ENCODE data around the gene DENND4A. TPM values are rescaled to one million over a fixed set of nuclear protein-coding genes. Genes with fewer than 3 reads are reported as not detected.

The DENND4A gene
- total and polyA plus RNA-seq, 9 donors, result 10.2 to 63.9 (median 50.2) TPM

DNA sequence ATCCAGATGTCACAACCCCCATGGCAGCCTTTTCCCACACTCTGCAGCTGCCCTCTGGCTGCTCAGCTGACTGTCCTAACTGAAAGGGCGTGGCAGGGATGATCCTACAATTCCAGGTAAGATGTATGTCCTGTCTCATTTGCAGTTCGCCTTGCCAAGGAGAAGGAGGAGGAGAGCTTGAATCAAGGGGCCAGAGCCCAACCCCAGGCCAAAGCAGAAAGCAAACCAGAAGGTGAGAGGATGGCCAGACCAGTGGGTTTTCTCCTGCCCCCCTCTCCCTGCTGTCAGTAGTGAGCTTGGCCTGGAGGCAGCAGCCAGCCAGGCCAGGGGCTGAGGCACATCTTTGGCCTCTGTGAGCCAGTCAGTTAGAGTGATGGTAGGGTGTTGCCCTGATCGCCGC lies 147.8 kb downstream of the DENND4A start:
- Histone ChIP-seq H3K9me3 (no peaks in the 10 kb centered on the region), H3K4me1 (ENCODE audit: insufficient read depth) (no peaks in the 10 kb centered on the region), H3K4me3 (no peak overlapping the region), H3K27ac (no peak overlapping the region), H3K27me3 (no peaks in the 10 kb centered on the region), H3K36me3 (no peaks in the 10 kb centered on the region)
- DNase-seq, result peak in 1 of 5 donors; percentile 6
- intact Hi-C loops (cut with DNase I), result no loop called here
- TF ChIP-seq POLR2A (IDR thresholded peaks at IDR 0.05) (no peak), EP300 (IDR thresholded peaks at IDR 0.05) (no peak)
- TF ChIP-seq, protein P1, sequence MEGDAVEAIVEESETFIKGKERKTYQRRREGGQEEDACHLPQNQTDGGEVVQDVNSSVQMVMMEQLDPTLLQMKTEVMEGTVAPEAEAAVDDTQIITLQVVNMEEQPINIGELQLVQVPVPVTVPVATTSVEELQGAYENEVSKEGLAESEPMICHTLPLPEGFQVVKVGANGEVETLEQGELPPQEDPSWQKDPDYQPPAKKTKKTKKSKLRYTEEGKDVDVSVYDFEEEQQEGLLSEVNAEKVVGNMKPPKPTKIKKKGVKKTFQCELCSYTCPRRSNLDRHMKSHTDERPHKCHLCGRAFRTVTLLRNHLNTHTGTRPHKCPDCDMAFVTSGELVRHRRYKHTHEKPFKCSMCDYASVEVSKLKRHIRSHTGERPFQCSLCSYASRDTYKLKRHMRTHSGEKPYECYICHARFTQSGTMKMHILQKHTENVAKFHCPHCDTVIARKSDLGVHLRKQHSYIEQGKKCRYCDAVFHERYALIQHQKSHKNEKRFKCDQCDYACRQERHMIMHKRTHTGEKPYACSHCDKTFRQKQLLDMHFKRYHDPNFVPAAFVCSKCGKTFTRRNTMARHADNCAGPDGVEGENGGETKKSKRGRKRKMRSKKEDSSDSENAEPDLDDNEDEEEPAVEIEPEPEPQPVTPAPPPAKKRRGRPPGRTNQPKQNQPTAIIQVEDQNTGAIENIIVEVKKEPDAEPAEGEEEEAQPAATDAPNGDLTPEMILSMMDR (IDR thresholded peaks at IDR 0.05), result no peak
- 91 to 94% (median 93%) methylated on average over 4 of the region's 4 CpGs for WGBS, 3 donors

DNA sequence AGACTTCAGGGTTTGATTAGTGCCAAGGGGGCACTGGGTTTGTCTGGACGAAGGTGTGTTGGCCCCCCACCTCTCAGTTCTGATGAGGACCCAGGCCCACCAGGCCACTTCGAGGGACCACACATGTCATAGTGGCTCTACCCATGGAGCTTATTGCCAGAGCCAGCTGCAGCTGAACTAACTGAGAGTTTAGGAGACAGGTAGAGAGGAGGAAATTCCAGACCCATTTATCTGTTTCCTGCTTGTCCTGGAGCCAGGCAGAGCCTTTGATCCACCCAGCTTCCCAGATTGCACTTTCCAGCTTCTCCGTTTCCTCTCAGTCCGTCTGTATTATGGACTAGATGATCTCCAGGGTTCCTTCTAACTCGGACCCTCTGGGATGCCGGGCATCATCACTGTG lies 149.5 kb downstream of the DENND4A start:
- Histone ChIP-seq H3K27ac (no peak overlapping the region), H3K36me3 (no peaks in the 10 kb centered on the region), H3K4me1 (ENCODE audit: insufficient read depth) (no peaks in the 10 kb centered on the region), H3K27me3 (no peaks in the 10 kb centered on the region), H3K4me3 (no peak overlapping the region), H3K9me3 (no peaks in the 10 kb centered on the region)
- TF ChIP-seq, protein P1 (IDR thresholded peaks at IDR 0.05), result no peak
- no peak for TF ChIP-seq POLR2A (IDR thresholded peaks at IDR 0.05)
- no peak for TF ChIP-seq EP300 (IDR thresholded peaks at IDR 0.05)
- intact Hi-C loops (cut with DNase I), result no loop called here
- DNase-seq, result no peak
- 63 to 72% (median 70%) methylated on average over 6 of the region's 6 CpGs for WGBS, 3 donors

DNA sequence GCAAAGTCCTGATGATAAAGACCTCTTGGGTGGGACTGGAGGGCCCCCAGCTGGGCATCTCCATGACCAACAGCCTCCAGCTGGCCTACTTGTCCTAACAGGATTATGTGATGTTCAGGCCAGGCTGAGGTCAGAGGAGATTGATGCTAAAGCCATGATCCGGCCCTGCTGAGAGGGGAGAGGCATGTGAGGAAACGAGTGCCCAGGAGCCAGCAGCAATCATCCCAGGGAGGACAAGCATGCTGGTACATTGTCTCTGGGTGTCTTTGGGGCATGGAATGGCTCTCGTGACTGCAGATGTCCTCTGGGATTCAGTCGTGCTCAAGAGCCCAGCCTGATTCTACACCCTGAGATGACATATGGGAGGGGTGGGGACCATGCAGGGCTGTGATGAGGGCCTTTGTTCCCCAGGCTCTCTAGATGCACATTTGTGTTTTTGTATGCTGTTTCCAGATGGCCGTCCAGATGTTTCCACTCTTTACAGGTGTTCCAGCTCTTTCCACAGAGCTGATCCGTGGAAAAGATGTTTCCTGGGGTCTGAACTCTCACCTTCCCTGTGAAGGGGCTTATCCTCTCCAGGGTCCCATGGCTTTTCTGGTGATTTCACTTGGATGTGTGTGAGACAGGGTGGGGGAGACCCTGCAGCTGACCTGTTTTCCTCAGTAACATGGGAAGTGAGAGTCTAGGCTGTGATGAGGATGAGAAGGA lies 150.2 kb downstream of the DENND4A start:
- TF ChIP-seq EP300 (IDR thresholded peaks at IDR 0.05), result no peak
- TF ChIP-seq POLR2A (IDR thresholded peaks at IDR 0.05), result no peak
- TF ChIP-seq, protein P1 (IDR thresholded peaks at IDR 0.05), result no peak
- H3K27me3 ChIP-seq, result no peaks in the 10 kb centered on the region
- no peaks in the 10 kb centered on the region for H3K36me3 ChIP-seq
- H3K27ac ChIP-seq, result no peak overlapping the region
- DNase-seq, result no peak
- WGBS, 3 donors, result 29 to 38% (median 34%) methylated on average over 6 of the region's 6 CpGs
- intact Hi-C loops (cut with DNase I), result no loop called here
- H3K4me3 ChIP-seq, result no peak overlapping the region
- no peaks in the 10 kb centered on the region for H3K9me3 ChIP-seq
- no peaks in the 10 kb centered on the region for H3K4me1 ChIP-seq (ENCODE audit: insufficient read depth)

DNA sequence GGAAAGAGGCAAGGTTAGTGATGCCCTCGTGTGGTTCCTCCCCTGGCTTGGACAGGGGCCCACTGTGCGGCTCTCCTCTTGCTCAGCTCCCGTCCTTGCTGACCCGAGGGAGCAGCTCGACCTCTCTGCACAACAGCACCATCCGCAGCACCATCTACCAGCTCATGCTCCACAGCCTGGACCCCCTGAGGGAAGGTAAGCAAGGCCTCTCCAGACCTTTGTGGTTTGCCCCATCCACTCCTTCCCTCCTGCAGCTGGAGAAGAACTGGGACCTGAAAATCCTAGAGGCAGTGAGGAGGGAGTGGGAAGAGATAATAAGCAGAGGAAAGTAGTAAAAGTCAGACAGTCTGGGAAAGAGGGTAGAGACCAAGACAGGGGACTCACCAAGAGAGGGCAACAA lies 152.6 kb downstream of the DENND4A start:
- WGBS, 3 donors, result 28 to 51% (median 46%) methylated on average over 6 of the region's 6 CpGs
- TF ChIP-seq POLR2A (IDR thresholded peaks at IDR 0.05), result no peak
- TF ChIP-seq, protein P1 (IDR thresholded peaks at IDR 0.05), result no peak
- no peak for TF ChIP-seq EP300 (IDR thresholded peaks at IDR 0.05)
- no peak for DNase-seq
- H3K27me3 ChIP-seq, result no peaks in the 10 kb centered on the region
- H3K9me3 ChIP-seq, result no peaks in the 10 kb centered on the region
- no peaks in the 10 kb centered on the region for H3K36me3 ChIP-seq
- H3K4me1 ChIP-seq (ENCODE audit: insufficient read depth), result no peaks in the 10 kb centered on the region
- H3K27ac ChIP-seq, result no peak overlapping the region
- no peak overlapping the region for H3K4me3 ChIP-seq
- intact Hi-C loops (cut with DNase I), result loop anchor here in 2 of 4 donors (5.0 to 10.0 kb wide), 2 partner anchors 613 to 645 kb away; partner anchors contain the start of gene MEGF11 (in 1 of the 2)
